SK-N-DZ (cell line): Measurements from ENCODE around the gene PMVK.

Source experiments
- DNase-seq: peaks from one replicate; pipeline ENCODE4 v3.0.0-alpha.2; 2015; ENCODE audit warnings: low spot score
- small RNA-seq, 2 experiments: library from RNA; depleted of rRNA; stranded (forward); fragments of <200 nt; gene quantifications; one replicate each; pipeline ENCODE3, GENCODE V24; 2014

Gene PMVK

GRCh38 chr1:154881820-154882535, 54.5 kb downstream of the PMVK start:
- DNase-seq: no peak

DNA sequence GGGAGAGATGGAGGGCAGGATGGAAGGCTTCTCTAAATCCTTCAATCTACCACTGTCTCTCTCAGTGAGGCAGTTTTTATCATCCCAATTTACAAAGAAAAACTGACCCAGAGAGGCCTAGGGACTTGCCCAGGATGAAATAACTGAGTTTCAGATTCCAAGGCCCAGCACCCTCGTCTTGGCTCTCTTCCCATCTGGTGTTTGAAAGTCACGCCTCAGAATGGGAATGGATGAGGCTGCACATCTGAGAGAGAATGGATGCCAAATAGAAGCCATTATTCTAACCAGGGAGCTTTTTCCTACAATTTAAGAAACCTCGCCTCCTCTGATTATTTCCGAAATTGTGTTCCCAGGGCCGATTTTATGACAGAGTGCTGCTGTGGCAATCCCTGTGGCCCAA, 55.8 kb downstream of the PMVK start:
- DNase-seq: no peak

DNA sequence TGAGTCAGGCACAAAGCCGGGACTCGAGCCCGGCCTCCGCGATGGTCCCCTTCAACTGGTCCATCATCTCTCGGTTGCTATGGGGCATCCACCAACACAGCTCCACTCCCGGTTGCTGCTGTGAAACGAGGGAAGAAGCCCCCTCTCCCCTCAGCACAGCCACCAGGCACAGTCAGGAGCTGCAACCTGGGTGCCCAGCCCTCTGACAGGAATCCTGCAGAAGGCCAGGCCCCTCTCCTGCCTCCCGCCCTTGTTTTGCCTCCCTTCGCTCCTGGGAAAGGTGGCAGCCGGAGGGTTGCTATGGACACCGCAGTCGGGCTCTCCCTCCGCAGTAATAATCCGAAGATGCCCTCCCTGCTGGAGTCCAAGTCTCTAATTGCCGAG, 57.5 kb downstream of the PMVK start:
- DNase-seq: no peak

DNA sequence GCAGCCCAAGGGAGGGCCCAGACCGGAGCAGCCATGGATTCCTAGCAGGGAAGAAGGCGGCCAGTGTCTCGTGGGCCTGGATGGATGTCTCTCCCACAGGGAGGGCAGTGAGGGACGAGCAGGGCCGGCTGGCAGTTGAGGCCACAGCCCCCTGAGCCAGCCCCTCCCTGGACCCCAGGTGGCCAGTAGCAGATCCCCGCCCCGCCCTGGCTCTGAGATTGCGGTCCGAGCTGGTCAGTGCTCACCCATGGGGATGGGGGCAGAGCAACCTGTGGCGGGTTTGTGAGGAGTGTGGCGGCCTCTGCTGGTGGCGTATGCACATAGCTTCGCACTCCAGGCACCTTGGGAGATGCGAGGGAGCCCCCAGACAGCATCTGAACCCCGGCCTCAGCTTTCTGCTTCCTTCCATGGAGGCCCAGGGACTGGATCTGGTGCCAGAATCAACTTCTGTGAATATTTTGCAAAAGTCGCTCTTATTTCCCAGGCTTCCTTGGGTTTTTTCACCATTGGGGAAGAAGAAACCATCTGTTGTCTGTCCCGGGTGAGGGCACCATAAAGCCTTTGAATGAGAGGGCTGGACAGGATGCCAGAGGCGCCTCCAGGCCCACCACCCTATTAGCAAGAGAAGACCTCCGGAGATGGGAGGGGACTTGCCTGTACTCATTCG, 58.0 kb downstream of the PMVK start:
- DNase-seq: peak; percentile 81

GRCh38 chr1:154877370-154877974, 59.0 kb downstream of the PMVK start:
- no peak for DNase-seq

DNA sequence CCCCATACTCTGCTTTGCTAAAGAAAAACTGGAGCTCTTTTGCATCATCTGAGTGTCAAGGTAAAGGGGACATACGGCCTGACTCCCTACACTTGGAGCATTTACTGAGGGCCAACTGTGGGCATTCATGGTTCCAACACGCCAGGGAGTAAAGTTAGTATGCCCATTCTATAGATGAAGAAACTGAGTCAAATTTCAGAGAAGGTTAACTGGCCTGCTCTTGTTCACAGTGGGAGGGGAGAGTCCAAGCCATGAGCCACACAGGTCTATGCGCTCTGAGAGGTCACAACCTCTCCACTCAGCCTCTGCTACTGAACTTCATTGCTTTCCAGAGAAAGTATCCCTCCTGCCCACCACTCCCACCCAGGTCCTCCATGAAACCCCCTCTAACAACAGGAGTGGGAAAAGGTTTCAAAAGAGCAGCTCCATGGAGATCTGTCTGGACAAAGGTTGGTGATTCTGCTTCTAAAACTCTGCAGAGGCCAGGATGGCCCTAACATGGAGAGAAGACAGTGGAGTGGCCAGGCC, 59.6 kb downstream of the PMVK start:
- no peak for DNase-seq

Small RNA genes lying within 50 kb of the gene (small RNA-seq; reads per million reads assigned to genes)
- gene MIR4258: 0 reads per million in 2 experiments
- 0 reads per million in 2 experiments for gene RF00017
